HEK293T (cell line): ENCODE data around the gene ZNF319.

Experiments
- CTCF ChIA-PET: fragments of 350-600 bp; formaldehyde crosslinking; extraction: SDS; loops from one replicate; lab custom pipeline; 2021; ENCODE audit warnings: antibody characterized with exemption, inconsistent platforms; lab: Yijun Ruan, JAX
- POLR2A ChIA-PET: fragments of 350-600 bp; formaldehyde crosslinking; extraction: SDS; loops from one replicate; lab custom pipeline; 2020; ENCODE audit warnings: antibody characterized with exemption, inconsistent platforms; lab: Yijun Ruan, JAX
- DNase-seq: peaks from one replicate; pipeline ENCODE4 v3.0.0; 2012; ENCODE audit warnings: mixed read lengths; ENCODE audit errors: extremely low spot score
- ARNT ChIP-seq: fragments of 450-650 bp; IDR thresholded peaks from 2 replicates; pipeline ENCODE4 v1.6.1; 2017; ENCODE audit warnings: mild to moderate bottlenecking
- BHLHE40 ChIP-seq: fragments of 450-650 bp; IDR thresholded peaks from 2 replicates; pipeline ENCODE4 v1.6.1; 2016; ENCODE audit warnings: mild to moderate bottlenecking, moderate library complexity, borderline replicate concordance
- CTBP1 ChIP-seq: fragments of 450-650 bp; IDR thresholded peaks from 2 replicates; pipeline ENCODE4 v1.6.1; 2016; ENCODE audit warnings: borderline replicate concordance
- ELF4 ChIP-seq: fragments of 450-650 bp; IDR thresholded peaks from 2 replicates; pipeline ENCODE4 v1.6.1; 2017; ENCODE audit warnings: antibody characterized with exemption
- FOXA1 ChIP-seq: fragments of 450-650 bp; IDR thresholded peaks from 2 replicates; pipeline ENCODE4 v1.6.1; 2016; ENCODE audit warnings: mild to moderate bottlenecking
- FOXK2 ChIP-seq: fragments of 450-650 bp; IDR thresholded peaks from 2 replicates; pipeline ENCODE4 v1.6.1; 2016; ENCODE audit warnings: mild to moderate bottlenecking
- FOXM1 ChIP-seq: fragments of 450-650 bp; IDR thresholded peaks from 2 replicates; pipeline ENCODE4 v1.6.1; 2017; ENCODE audit warnings: mild to moderate bottlenecking, borderline replicate concordance
- HDGF ChIP-seq: fragments of 450-650 bp; IDR thresholded peaks from 2 replicates; pipeline ENCODE4 v1.6.1; 2017; ENCODE audit warnings: antibody characterized with exemption, borderline replicate concordance
- L3MBTL2 ChIP-seq: fragments of 450-650 bp; conservative IDR thresholded peaks from 2 replicates; pipeline ENCODE4 v1.6.1; 2016; ENCODE audit warnings: mild to moderate bottlenecking
- LEF1 ChIP-seq: fragments of 450-650 bp; IDR thresholded peaks from 2 replicates; pipeline ENCODE4 v1.6.1; 2017; ENCODE audit warnings: mild to moderate bottlenecking, borderline replicate concordance
- NFRKB ChIP-seq: fragments of 450-650 bp; IDR thresholded peaks from 2 replicates; pipeline ENCODE4 v1.6.1; 2016; ENCODE audit warnings: mild to moderate bottlenecking, moderate library complexity
- PKNOX1 ChIP-seq: fragments of 450-650 bp; IDR thresholded peaks from 2 replicates; pipeline ENCODE4 v1.6.1; 2016
- SP1 ChIP-seq: fragments of 450-650 bp; IDR thresholded peaks from 2 replicates; pipeline ENCODE4 v1.6.1; 2017
- SUZ12 ChIP-seq: fragments of 450-650 bp; IDR thresholded peaks from 2 replicates; pipeline ENCODE4 v1.6.1; 2016; ENCODE audit warnings: mild to moderate bottlenecking
- TARDBP ChIP-seq: fragments of 450-650 bp; IDR thresholded peaks from 2 replicates; pipeline ENCODE4 v1.6.1; 2016
- ZNF384 ChIP-seq: fragments of 450-650 bp; IDR thresholded peaks from 2 replicates; pipeline ENCODE4 v1.6.1; 2016

The ZNF319 gene

DNA sequence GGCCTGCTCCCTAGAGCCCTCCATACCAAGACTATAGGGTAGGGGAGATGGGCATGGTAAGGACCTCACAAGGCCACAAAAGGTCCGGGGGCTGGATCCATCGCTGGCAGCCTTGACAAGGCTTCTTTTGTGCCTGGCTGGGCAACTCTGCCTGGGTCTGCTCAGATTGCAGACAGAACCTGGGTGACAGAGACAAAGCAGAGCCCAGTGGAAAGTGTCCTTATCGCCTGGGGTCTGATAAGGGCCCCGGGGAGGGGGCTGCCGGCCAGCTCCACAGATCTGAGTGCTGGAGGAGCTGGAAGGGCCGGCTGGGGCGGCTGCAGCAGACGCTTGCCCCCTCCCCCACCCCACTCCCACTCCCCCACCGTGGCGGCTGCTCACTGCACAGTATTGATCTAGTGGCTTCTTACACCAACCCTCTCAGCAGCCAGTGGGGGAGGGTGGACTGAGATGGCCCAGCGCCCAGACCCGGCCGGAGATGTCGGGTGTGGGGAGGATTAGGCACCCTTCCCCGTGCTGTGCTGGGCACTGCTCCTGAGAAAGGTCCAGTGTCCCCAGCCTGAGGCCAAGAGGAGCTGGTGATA lies 32.3 kb upstream of the ZNF319 start:
- ChIA-PET CTCF (interaction anchor here (1.2 to 1.7 kb wide), 5 partner anchors 9 to 95 kb away, joined by 3 to 10 read pairs (median 5); partner anchors contain the start of gene CFAP20), POLR2A (no interaction called here)
- DNase-seq = no peak
- no peak for TF ChIP-seq L3MBTL2
- TF ChIP-seq FOXK2 = no peak
- TF ChIP-seq SP1 = no peak
- no peak for TF ChIP-seq ARNT
- TF ChIP-seq FOXA1 = no peak
- no peak for TF ChIP-seq HDGF
- no peak for TF ChIP-seq CTBP1

GRCh38 chr16:58031016-58031800 lies 30.7 kb upstream of the ZNF319 start:
- ChIA-PET POLR2A (no interaction called here), CTCF (interaction anchor here (1.0 to 1.7 kb wide), 2 partner anchors 12 to 90 kb away, joined by 3 to 10 read pairs; no protein-coding TSS in a partner anchor)
- TF ChIP-seq CTBP1 (no peak), SP1 (no peak), TARDBP (no peak), FOXA1 (no peak)
- DNase-seq = no peak

- POLR2A ChIA-PET = no interaction called here
These were observed 29.8 kb upstream of the ZNF319 start for GRCh38 chr16:58030136-58030840.

GRCh38 chr16:58029410-58029809 lies 28.9 kb upstream of the ZNF319 start:
- ChIA-PET POLR2A (no interaction called here), CTCF (no interaction called here)
- no peak for DNase-seq
- TF ChIP-seq L3MBTL2 = no peak
- no peak for TF ChIP-seq TARDBP
- no peak for TF ChIP-seq LEF1
- TF ChIP-seq ZNF384 = no peak
- no peak for TF ChIP-seq PKNOX1
- no peak for TF ChIP-seq CTBP1
- TF ChIP-seq ARNT = no peak

More at GRCh38 chr16:58030136-58030840, 29.8 kb upstream of the ZNF319 start:
- TF ChIP-seq TARDBP = no peak
- no peak for TF ChIP-seq CTBP1
- TF ChIP-seq LEF1 = no peak
- TF ChIP-seq ELF4 = no peak
- no peak for TF ChIP-seq FOXM1
- no peak for TF ChIP-seq HDGF
- TF ChIP-seq SUZ12 = no peak
- no peak for TF ChIP-seq BHLHE40
- TF ChIP-seq PKNOX1 = no peak
- no peak for TF ChIP-seq FOXA1
- TF ChIP-seq ARNT = no peak
- TF ChIP-seq L3MBTL2 = no peak
- no peak for DNase-seq
- CTCF ChIA-PET = interaction anchor here (1.0 kb wide), 1 partner anchor 11 kb away, joined by 3 read pairs; no protein-coding TSS in a partner anchor

DNA sequence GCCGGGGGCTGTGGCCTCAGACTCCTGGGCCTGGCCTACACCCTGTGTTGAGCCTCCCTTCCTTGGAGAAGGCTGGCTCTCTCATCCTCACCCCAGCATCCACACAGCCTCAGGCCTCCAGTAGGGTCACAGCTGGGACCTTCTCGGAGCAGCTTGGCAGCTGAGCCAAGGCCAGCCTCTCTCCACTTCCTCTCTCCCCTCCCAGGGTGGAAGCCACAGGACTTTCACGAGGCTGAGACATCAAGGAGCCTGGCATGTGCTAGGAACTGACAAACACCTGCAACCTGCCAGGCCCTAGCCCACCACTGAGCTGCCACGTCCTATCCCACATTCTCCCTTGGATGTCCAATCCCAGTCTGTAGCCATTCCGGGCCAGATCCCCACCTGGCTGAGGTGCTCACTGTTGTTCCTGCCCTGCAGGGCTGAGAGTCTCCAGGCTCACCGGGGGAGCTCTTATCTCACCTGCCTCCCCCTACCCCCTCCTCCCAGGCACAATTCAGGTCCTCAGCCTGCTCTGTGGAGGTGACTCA lies 28.1 kb upstream of the ZNF319 start:
- CTCF ChIA-PET = no interaction called here
- POLR2A ChIA-PET = no interaction called here
- no peak for DNase-seq
- TF ChIP-seq SP1 (no peak), FOXA1 (no peak), NFRKB (no peak), ARNT (no peak), ELF4 (no peak), BHLHE40 (no peak), FOXM1 (no peak), FOXK2 (no peak), TARDBP (no peak), LEF1 (no peak), CTBP1 (no peak), L3MBTL2 (no peak), PKNOX1 (no peak), ZNF384 (no peak), HDGF (no peak), SUZ12 (no peak)
